SK-N-MC (cell line): ENCODE data around the gene FBXO36.

ENCODE experiments used
- EZH2 ChIP-seq: fragments of 200-600 bp; sonication (generic); IDR thresholded peaks from one replicate; pipeline ENCODE4 v1.6.1; 2017; ENCODE audit warnings: antibody characterized with exemption
- FOXP2 ChIP-seq: optimal IDR thresholded peaks from 2 replicates; pipeline ENCODE3; 2011; ENCODE audit warnings: mild to moderate bottlenecking, moderate library complexity; ENCODE audit not compliant: insufficient read depth; ENCODE audit errors: extremely low read length, control extremely low read depth
- POLR2AphosphoS5 ChIP-seq: IDR thresholded peaks from 2 replicates; pipeline ENCODE4 v1.6.1; 2012; ENCODE audit warnings: mild to moderate bottlenecking, low read depth, low read length, borderline replicate concordance

- no peak for TF ChIP-seq POLR2AphosphoS5
- TF ChIP-seq EZH2: no peak
- no peak for TF ChIP-seq FOXP2
Measured at GRCh38 chr2:229896857-229897256, 25.4 kb upstream of the FBXO36 start.
